K562 (cell line): ENCODE measurements around the gene ZSCAN12. TPM values are rescaled to one million over a fixed set of nuclear protein-coding genes. Genes with fewer than 3 reads are reported as not detected.

Source experiments
- TCF7 ChIP-seq: sonication (generic); IDR thresholded peaks from 2 replicates; pipeline ENCODE4 v1.6.1; 2016; ENCODE audit warnings: antibody characterized with exemption, borderline replicate concordance
- TEAD4 ChIP-seq, 2 experiments: sonication (generic) in 1 of 2; formaldehyde crosslinking in 1 of 2; IDR thresholded peaks; 2 replicates each; pipeline versions ENCODE4 v1.6.1 to v1.8.0; 2012 to 2022; ENCODE audit warnings: borderline replicate concordance in 1 of 2, inconsistent platforms in 1 of 2, low read length in 1 of 2, mild to moderate bottlenecking in 1 of 2, missing genetic modification reagents in 1 of 2
- polyA plus RNA-seq, 8 experiments: library from polyadenylated mRNA; depleted of rRNA in 4 of 8; stranded (reverse) in 5 of 8; unstranded in 3 of 8; fragments of >200 nt; fragmentation: Nextera tagmentation in 2 of 8; fragmentation: Illumina TruSeq in 1 of 8; extraction: Ambion mirVana in 2 of 8; extraction: Trizol in 1 of 8; gene quantifications; 2 replicates each; pipeline versions ENCODE4 v1.2.1 to v1.2.3, GENCODE V29; 2011 to 2014; ENCODE audit warnings: inconsistent platforms in 1 of 8, missing spikeins in 1 of 8
- total RNA-seq, 7 experiments: library from RNA; depleted of rRNA in 6 of 7; stranded (reverse); fragments of >200 nt in 6 of 7; fragmentation: Illumina TruSeq in 2 of 7; extraction: Trizol in 2 of 7; gene quantifications; 2 replicates each; pipeline versions ENCODE4 v1.2.1 to v1.2.3, GENCODE V29; 2011 to 2021; ENCODE audit warnings: low replicate concordance in 1 of 7
- TF ChIP-seq, protein P1 (sequence below), 3 experiments: fragments of 200-800 bp in 1 of 3; fragments of 250-450 bp in 1 of 3; fragments of 450-650 bp in 1 of 3; sonication (Bioruptor Pico) in 1 of 3; sonication (Bioruptor generic) in 1 of 3; formaldehyde crosslinking in 1 of 3; IDR thresholded peaks; 2 replicates each; pipeline versions ENCODE4 v1.6.1 to v1.8.0; 2016 to 2022; ENCODE audit warnings: mild to moderate bottlenecking in 2 of 3, missing genetic modification characterization in 2 of 3, missing compliant biosample characterization in 1 of 3, moderate library complexity in 1 of 3
- TF ChIP-seq, protein P2 (sequence below): fragments of 450-650 bp; IDR thresholded peaks from 2 replicates; pipeline ENCODE4 v1.6.1; 2016; ENCODE audit warnings: mild to moderate bottlenecking, moderate library complexity
- TF ChIP-seq, protein P3 (sequence below): fragments of 250-450 bp; sonication (Bioruptor Pico); IDR thresholded peaks from 2 replicates; pipeline ENCODE4 v1.4.0; 2020; ENCODE audit warnings: mild to moderate bottlenecking, moderate library complexity
- TF ChIP-seq, protein P4 (sequence below): sonication (generic); formaldehyde crosslinking; IDR thresholded peaks from 2 replicates; pipeline ENCODE4 v1.8.1; 2023; ENCODE audit warnings: mild to moderate bottlenecking, missing genetic modification reagents

The ZSCAN12 gene
- total and polyA plus RNA-seq, 9 of the 15 experiments (the other 6 are each of a cell fraction or from before 2014, with no cell fraction given), result 2.5 to 19.6 (median 12.5) TPM

DNA sequence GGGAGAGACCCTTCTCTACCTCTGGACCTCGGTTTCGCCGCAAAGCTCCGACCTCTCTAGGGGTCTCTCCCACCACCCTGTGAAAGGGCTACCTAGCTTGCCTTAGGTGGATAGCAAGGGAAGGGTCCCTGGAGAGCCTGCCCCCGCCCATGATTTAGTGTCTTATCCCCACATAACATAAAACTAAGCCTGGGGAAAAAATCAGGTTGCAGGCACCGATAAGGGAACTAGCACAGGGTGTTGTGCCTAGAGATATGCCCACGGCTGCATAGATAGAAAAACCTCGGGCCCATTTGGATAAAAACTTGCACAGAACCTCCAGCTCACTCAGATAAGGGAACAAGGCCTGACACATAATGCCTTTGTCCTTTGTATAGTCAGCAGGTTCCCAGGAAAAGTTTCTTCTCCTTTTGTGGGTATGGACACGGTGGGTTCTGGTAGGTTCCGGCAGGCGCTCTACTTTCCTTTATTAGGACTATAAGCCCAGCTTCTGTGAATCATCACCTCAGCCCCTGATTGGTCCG, 64.4 kb downstream of the ZSCAN12 start (continued):
- TF ChIP-seq, protein P1, sequence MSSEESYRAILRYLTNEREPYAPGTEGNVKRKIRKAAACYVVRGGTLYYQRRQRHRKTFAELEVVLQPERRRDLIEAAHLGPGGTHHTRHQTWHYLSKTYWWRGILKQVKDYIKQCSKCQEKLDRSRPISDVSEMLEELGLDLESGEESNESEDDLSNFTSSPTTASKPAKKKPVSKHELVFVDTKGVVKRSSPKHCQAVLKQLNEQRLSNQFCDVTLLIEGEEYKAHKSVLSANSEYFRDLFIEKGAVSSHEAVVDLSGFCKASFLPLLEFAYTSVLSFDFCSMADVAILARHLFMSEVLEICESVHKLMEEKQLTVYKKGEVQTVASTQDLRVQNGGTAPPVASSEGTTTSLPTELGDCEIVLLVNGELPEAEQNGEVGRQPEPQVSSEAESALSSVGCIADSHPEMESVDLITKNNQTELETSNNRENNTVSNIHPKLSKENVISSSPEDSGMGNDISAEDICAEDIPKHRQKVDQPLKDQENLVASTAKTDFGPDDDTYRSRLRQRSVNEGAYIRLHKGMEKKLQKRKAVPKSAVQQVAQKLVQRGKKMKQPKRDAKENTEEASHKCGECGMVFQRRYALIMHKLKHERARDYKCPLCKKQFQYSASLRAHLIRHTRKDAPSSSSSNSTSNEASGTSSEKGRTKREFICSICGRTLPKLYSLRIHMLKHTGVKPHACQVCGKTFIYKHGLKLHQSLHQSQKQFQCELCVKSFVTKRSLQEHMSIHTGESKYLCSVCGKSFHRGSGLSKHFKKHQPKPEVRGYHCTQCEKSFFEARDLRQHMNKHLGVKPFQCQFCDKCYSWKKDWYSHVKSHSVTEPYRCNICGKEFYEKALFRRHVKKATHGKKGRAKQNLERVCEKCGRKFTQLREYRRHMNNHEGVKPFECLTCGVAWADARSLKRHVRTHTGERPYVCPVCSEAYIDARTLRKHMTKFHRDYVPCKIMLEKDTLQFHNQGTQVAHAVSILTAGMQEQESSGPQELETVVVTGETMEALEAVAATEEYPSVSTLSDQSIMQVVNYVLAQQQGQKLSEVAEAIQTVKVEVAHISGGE (CRISPR knock-in tag; IDR thresholded peaks at IDR 0.05), result peak in 1 of 3 experiments; percentile 85; a peak in 2 of 6 replicates
- TF ChIP-seq TCF7 (peak; percentile 87; the same call in 1 of the 2 replicates), TEAD4 (IDR thresholded peaks at IDR 0.05; ENCODE audit: low read length) (peak; percentile 99), TEAD4 (CRISPR knock-in tag; IDR thresholded peaks at IDR 0.05; ENCODE audit: borderline replicate concordance) (no peak)
- TF ChIP-seq, protein P2, sequence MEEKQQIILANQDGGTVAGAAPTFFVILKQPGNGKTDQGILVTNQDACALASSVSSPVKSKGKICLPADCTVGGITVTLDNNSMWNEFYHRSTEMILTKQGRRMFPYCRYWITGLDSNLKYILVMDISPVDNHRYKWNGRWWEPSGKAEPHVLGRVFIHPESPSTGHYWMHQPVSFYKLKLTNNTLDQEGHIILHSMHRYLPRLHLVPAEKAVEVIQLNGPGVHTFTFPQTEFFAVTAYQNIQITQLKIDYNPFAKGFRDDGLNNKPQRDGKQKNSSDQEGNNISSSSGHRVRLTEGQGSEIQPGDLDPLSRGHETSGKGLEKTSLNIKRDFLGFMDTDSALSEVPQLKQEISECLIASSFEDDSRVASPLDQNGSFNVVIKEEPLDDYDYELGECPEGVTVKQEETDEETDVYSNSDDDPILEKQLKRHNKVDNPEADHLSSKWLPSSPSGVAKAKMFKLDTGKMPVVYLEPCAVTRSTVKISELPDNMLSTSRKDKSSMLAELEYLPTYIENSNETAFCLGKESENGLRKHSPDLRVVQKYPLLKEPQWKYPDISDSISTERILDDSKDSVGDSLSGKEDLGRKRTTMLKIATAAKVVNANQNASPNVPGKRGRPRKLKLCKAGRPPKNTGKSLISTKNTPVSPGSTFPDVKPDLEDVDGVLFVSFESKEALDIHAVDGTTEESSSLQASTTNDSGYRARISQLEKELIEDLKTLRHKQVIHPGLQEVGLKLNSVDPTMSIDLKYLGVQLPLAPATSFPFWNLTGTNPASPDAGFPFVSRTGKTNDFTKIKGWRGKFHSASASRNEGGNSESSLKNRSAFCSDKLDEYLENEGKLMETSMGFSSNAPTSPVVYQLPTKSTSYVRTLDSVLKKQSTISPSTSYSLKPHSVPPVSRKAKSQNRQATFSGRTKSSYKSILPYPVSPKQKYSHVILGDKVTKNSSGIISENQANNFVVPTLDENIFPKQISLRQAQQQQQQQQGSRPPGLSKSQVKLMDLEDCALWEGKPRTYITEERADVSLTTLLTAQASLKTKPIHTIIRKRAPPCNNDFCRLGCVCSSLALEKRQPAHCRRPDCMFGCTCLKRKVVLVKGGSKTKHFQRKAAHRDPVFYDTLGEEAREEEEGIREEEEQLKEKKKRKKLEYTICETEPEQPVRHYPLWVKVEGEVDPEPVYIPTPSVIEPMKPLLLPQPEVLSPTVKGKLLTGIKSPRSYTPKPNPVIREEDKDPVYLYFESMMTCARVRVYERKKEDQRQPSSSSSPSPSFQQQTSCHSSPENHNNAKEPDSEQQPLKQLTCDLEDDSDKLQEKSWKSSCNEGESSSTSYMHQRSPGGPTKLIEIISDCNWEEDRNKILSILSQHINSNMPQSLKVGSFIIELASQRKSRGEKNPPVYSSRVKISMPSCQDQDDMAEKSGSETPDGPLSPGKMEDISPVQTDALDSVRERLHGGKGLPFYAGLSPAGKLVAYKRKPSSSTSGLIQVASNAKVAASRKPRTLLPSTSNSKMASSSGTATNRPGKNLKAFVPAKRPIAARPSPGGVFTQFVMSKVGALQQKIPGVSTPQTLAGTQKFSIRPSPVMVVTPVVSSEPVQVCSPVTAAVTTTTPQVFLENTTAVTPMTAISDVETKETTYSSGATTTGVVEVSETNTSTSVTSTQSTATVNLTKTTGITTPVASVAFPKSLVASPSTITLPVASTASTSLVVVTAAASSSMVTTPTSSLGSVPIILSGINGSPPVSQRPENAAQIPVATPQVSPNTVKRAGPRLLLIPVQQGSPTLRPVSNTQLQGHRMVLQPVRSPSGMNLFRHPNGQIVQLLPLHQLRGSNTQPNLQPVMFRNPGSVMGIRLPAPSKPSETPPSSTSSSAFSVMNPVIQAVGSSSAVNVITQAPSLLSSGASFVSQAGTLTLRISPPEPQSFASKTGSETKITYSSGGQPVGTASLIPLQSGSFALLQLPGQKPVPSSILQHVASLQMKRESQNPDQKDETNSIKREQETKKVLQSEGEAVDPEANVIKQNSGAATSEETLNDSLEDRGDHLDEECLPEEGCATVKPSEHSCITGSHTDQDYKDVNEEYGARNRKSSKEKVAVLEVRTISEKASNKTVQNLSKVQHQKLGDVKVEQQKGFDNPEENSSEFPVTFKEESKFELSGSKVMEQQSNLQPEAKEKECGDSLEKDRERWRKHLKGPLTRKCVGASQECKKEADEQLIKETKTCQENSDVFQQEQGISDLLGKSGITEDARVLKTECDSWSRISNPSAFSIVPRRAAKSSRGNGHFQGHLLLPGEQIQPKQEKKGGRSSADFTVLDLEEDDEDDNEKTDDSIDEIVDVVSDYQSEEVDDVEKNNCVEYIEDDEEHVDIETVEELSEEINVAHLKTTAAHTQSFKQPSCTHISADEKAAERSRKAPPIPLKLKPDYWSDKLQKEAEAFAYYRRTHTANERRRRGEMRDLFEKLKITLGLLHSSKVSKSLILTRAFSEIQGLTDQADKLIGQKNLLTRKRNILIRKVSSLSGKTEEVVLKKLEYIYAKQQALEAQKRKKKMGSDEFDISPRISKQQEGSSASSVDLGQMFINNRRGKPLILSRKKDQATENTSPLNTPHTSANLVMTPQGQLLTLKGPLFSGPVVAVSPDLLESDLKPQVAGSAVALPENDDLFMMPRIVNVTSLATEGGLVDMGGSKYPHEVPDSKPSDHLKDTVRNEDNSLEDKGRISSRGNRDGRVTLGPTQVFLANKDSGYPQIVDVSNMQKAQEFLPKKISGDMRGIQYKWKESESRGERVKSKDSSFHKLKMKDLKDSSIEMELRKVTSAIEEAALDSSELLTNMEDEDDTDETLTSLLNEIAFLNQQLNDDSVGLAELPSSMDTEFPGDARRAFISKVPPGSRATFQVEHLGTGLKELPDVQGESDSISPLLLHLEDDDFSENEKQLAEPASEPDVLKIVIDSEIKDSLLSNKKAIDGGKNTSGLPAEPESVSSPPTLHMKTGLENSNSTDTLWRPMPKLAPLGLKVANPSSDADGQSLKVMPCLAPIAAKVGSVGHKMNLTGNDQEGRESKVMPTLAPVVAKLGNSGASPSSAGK, result no peak; the same call in 1 of the 2 replicates
- TF ChIP-seq, protein P3, sequence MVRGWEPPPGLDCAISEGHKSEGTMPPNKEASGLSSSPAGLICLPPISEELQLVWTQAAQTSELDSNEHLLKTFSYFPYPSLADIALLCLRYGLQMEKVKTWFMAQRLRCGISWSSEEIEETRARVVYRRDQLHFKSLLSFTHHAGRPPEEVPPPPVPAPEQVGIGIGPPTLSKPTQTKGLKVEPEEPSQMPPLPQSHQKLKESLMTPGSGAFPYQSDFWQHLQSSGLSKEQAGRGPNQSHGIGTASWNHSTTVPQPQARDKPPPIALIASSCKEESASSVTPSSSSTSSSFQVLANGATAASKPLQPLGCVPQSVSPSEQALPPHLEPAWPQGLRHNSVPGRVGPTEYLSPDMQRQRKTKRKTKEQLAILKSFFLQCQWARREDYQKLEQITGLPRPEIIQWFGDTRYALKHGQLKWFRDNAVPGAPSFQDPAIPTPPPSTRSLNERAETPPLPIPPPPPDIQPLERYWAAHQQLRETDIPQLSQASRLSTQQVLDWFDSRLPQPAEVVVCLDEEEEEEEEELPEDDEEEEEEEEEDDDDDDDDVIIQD (CRISPR knock-in tag), result 0 out of 2 replicates have a peak, but pooled peaks have one; percentile 11
- TF ChIP-seq, protein P4, sequence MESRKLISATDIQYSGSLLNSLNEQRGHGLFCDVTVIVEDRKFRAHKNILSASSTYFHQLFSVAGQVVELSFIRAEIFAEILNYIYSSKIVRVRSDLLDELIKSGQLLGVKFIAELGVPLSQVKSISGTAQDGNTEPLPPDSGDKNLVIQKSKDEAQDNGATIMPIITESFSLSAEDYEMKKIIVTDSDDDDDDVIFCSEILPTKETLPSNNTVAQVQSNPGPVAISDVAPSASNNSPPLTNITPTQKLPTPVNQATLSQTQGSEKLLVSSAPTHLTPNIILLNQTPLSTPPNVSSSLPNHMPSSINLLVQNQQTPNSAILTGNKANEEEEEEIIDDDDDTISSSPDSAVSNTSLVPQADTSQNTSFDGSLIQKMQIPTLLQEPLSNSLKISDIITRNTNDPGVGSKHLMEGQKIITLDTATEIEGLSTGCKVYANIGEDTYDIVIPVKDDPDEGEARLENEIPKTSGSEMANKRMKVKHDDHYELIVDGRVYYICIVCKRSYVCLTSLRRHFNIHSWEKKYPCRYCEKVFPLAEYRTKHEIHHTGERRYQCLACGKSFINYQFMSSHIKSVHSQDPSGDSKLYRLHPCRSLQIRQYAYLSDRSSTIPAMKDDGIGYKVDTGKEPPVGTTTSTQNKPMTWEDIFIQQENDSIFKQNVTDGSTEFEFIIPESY (CRISPR knock-in tag), result no peak
